Aorta (tissue), 5 donors: Measurements from ENCODE around the gene PMVK. TPM values are rescaled to one million over a fixed set of nuclear protein-coding genes. Genes with fewer than 3 reads are reported as not detected.

Source experiments
- ATAC-seq: fragments of 200-7000 bp; cut with Tn5 transposase; one replicate; pipeline ENCODE4 v1.9.1; 2022; ENCODE audit warnings: moderate library complexity; ENCODE audit not compliant: low FRiP score
- DNase-seq, 2 donors: peaks; one replicate each; pipeline ENCODE4 v3.0.0-alpha.2; 2020
- H3K27ac ChIP-seq, 2 donors: one replicate each; pipeline ENCODE4 v1.5.1; 2013; ENCODE audit warnings: low read length in 2 of 2, mild to moderate bottlenecking in 2 of 2, moderate library complexity in 2 of 2, control low read depth in 1 of 2, inconsistent platforms in 1 of 2, low read depth in 1 of 2
- H3K27me3 ChIP-seq, 2 donors: one replicate each; pipeline ENCODE4 v1.6.1; 2013; ENCODE audit warnings: control low read depth in 1 of 2, low read length in 1 of 2, mild to moderate bottlenecking in 1 of 2, moderate library complexity in 1 of 2; ENCODE audit not compliant: insufficient read depth in 2 of 2, control insufficient read depth in 1 of 2
- H3K36me3 ChIP-seq, 2 donors: one replicate each; pipeline ENCODE4 v1.6.1; 2013; ENCODE audit warnings: control low read depth in 1 of 2, low read length in 1 of 2, mild to moderate bottlenecking in 1 of 2; ENCODE audit not compliant: insufficient read depth in 2 of 2, control insufficient read depth in 1 of 2
- H3K4me1 ChIP-seq, 2 donors: one replicate each; pipeline ENCODE4 v1.6.1; 2013; ENCODE audit warnings: low read length in 2 of 2, control low read depth in 1 of 2, mild to moderate bottlenecking in 1 of 2, moderate library complexity in 1 of 2; ENCODE audit not compliant: insufficient read depth in 2 of 2, control insufficient read depth in 1 of 2
- H3K4me3 ChIP-seq, 2 donors: one replicate each; pipeline ENCODE4 v1.5.1; 2013; ENCODE audit warnings: low read length in 2 of 2, control low read depth in 1 of 2, mild to moderate bottlenecking in 1 of 2
- H3K9me3 ChIP-seq: one replicate; pipeline ENCODE4 v1.6.1; 2013; ENCODE audit warnings: mild to moderate bottlenecking, low read length; ENCODE audit not compliant: control insufficient read depth
- WGBS, 2 donors: extraction: QIAGEN DNeasy Blood & Tissue Kit; methylation state at CpG; one replicate each; pipeline ENCODE4 v1.1.7; 2013; 5-methylcytosine and 5-hydroxymethylcytosine counted together
- intact Hi-C, 2 donors: fragments of 100-400 bp; cut with DNase I; formaldehyde crosslinking; loops; one replicate each; pipeline versions ENCODE4 v1.14.2 to v1.15.0; 2022
- polyA plus RNA-seq, 2 donors: library from polyadenylated mRNA; stranded (reverse); fragments of 200-250 nt; gene quantifications; one replicate each; pipeline ENCODE4 v1.2.3, GENCODE V29; 2013
- total RNA-seq, 2 donors: library from RNA; stranded (reverse); fragmentation: NEBNext Ultra II Directional; extraction: Animal tissue kit (Norgen Biotek cat#: 25700); gene quantifications; one replicate each; pipeline ENCODE4 v1.2.1, GENCODE V29; 2021
- donor health status: healthy with polysubstance abuse.
- donor health status: Bipolar disorder and iron deficiency.
- donor health status: DM: no; HTN: no; CAD: no.
- donor health status: DM: no; HTN: no; CAD: no.
- donor health status: DM: yes; HTN: yes; CAD: no.

The PMVK gene
- total and polyA plus RNA-seq, 4 donors: 21.9 to 52.7 (median 33.8) TPM

- peak; percentile 26 for ATAC-seq
- H3K4me1 ChIP-seq: no peaks in the 10 kb centered on the region
Measured at GRCh38 chr1:154906621-154907081, 29.9 kb downstream of the PMVK start.

DNA sequence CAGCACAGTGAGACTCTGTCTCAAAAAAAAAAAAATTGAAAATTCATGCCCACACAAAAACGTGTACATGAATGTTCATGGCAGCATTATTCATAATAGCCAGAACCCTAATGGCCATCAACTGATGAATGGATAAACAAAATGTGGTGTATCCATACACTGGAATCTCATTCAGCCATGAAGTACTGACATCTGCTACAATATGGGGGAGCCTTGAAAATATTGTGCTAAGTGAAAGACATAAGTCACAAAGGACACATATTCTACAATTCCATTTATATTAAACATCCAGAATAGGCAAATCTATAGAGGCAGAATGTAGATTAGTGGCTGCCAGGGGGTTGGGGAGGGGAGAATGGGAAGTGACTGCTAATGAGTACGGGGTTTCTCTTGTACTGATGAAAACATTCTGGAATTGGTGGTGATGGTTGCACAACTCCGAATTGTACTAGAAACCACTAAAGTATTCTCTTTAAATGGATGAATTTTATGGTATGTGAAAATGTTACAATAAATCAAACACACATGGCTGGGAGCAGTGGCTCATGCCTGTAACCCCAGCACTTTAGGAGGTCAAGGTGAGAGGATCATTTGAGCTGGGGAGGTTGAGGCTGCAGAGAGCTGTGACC lies 33.5 kb downstream of the PMVK start:
- DNase-seq: no peak
- Histone ChIP-seq H3K27me3 (no peaks in the 10 kb centered on the region), H3K27ac (no peak overlapping the region), H3K9me3 (no peaks in the 10 kb centered on the region), H3K4me1 (no peaks in the 10 kb centered on the region), H3K4me3 (no peak overlapping the region), H3K36me3 (no peaks in the 10 kb centered on the region)
- ATAC-seq: no peak
- intact Hi-C loops: no loop called here
- 36 to 65% methylated on average over 3 of the region's 3 CpGs for WGBS, 2 donors

More at GRCh38 chr1:154906621-154907081, 29.9 kb downstream of the PMVK start:
- Histone ChIP-seq H3K9me3 (no peaks in the 10 kb centered on the region), H3K27ac (no peak overlapping the region), H3K4me3 (no peak overlapping the region), H3K36me3 (no peaks in the 10 kb centered on the region), H3K27me3 (no peaks in the 10 kb centered on the region)
- DNase-seq: no peak
- intact Hi-C loops: no loop called here
- WGBS, 2 donors: 81 to 82% methylated on average over 7 of the region's 7 CpGs

GRCh38 chr1:154901591-154901990 lies 34.9 kb downstream of the PMVK start:
- Histone ChIP-seq H3K4me1 (no peaks in the 10 kb centered on the region), H3K4me3 (no peak overlapping the region), H3K36me3 (no peaks in the 10 kb centered on the region), H3K9me3 (no peaks in the 10 kb centered on the region), H3K27me3 (no peaks in the 10 kb centered on the region), H3K27ac (no peak overlapping the region)
- 87 to 88% methylated on average over 1 of the region's 1 CpG for WGBS, 2 donors
- ATAC-seq (no peak), DNase-seq (no peak)
- intact Hi-C loops: no loop called here

DNA sequence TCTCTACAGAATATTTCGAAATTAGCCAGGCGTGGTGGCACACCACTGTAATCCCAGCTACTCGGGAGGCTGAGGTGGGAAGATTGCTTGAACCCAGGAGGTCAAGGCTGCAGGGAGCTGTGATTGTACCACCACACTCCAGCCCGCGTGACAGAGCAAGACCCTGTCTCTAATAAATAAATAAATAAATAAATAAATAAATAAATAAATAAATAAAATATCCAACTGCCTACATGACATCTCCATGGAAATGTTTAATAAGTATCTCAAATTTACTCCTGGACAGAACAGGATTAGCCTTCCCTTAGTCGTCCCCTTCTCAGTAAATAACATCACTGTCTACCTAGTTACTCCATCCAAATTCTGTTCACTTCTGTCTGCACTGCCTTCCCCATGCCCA lies 37.5 kb downstream of the PMVK start:
- Histone ChIP-seq H3K36me3 (no peaks in the 10 kb centered on the region), H3K4me3 (no peak overlapping the region), H3K9me3 (no peaks in the 10 kb centered on the region), H3K27me3 (no peaks in the 10 kb centered on the region), H3K4me1 (no peaks in the 10 kb centered on the region), H3K27ac (no peak overlapping the region)
- 93 to 94% methylated on average over 6 of the region's 6 CpGs for WGBS, 2 donors
- ATAC-seq (no peak), DNase-seq (no peak)
- intact Hi-C loops: no loop called here

- H3K4me3 ChIP-seq: no peak overlapping the region
- H3K36me3 ChIP-seq: no peaks in the 10 kb centered on the region
- H3K27me3 ChIP-seq: no peaks in the 10 kb centered on the region
- H3K4me1 ChIP-seq: no peaks in the 10 kb centered on the region
- intact Hi-C loops: no loop called here
- WGBS, 2 donors: 77 to 80% methylated on average over 10 of the region's 10 CpGs
- DNase-seq (no peak), ATAC-seq (peak; percentile 29)
- no peak overlapping the region for H3K27ac ChIP-seq
- H3K9me3 ChIP-seq: no peaks in the 10 kb centered on the region
Measured at GRCh38 chr1:154896771-154897286, 39.7 kb downstream of the PMVK start.

- no peaks in the 10 kb centered on the region for H3K9me3 ChIP-seq
- no peaks in the 10 kb centered on the region for H3K4me1 ChIP-seq
- no peak overlapping the region for H3K4me3 ChIP-seq
- no peak for ATAC-seq
- DNase-seq: no peak
- H3K27ac ChIP-seq: no peak overlapping the region
- no peaks in the 10 kb centered on the region for H3K27me3 ChIP-seq
- H3K36me3 ChIP-seq: no peaks in the 10 kb centered on the region
- intact Hi-C loops: no loop called here
- 54 to 55% methylated on average over 7 of the region's 7 CpGs for WGBS, 2 donors
Measured at GRCh38 chr1:154895798-154896197, 40.7 kb downstream of the PMVK start.

GRCh38 chr1:154891452-154891851 lies 45.1 kb downstream of the PMVK start:
- ATAC-seq: no peak
- no peak for DNase-seq
- Histone ChIP-seq H3K36me3 (no peaks in the 10 kb centered on the region), H3K27me3 (no peaks in the 10 kb centered on the region), H3K4me1 (no peaks in the 10 kb centered on the region), H3K27ac (no peak overlapping the region), H3K9me3 (no peaks in the 10 kb centered on the region), H3K4me3 (no peak overlapping the region)
- WGBS, 2 donors: 45 to 53% methylated on average over 1 of the region's 1 CpG
- intact Hi-C loops: no loop called here

GRCh38 chr1:154888757-154889156 lies 47.8 kb downstream of the PMVK start:
- Histone ChIP-seq H3K4me3 (no peak overlapping the region), H3K9me3 (no peaks in the 10 kb centered on the region), H3K4me1 (no peaks in the 10 kb centered on the region), H3K27ac (no peak overlapping the region), H3K27me3 (no peaks in the 10 kb centered on the region), H3K36me3 (no peaks in the 10 kb centered on the region)
- ATAC-seq: no peak
- intact Hi-C loops: no loop called here
- WGBS, 2 donors: 74 to 77% methylated on average over 7 of the region's 7 CpGs
- no peak for DNase-seq

- ATAC-seq: no peak
- intact Hi-C loops: no loop called here
- Histone ChIP-seq H3K27ac (no peak overlapping the region), H3K27me3 (no peaks in the 10 kb centered on the region), H3K9me3 (no peaks in the 10 kb centered on the region), H3K4me1 (no peaks in the 10 kb centered on the region), H3K4me3 (no peak overlapping the region), H3K36me3 (no peaks in the 10 kb centered on the region)
- 27 to 40% methylated on average over 5 of the region's 5 CpGs for WGBS, 2 donors
- DNase-seq: no peak
Measured at GRCh38 chr1:154886281-154887015, 50.1 kb downstream of the PMVK start.
